Esophagus muscularis mucosa (tissue), 4 donors: ENCODE measurements around the gene TFAM. TPM values are rescaled to one million over a fixed set of nuclear protein-coding genes. Genes with fewer than 3 reads are reported as not detected.

Experiments used
- DNase-seq: peaks from one replicate; pipeline ENCODE4 v3.0.0-alpha.2; 2017; ENCODE audit errors: extremely low spot score
- H3K27ac ChIP-seq, 4 donors: fragments of 200-600 bp; sonication (generic); replicated peaks in 1 of 4; 1 replicate in 3 of 4; 2 replicates in 1 of 4; pipeline ENCODE4 v1.5.1; 2016 to 2019; ENCODE audit warnings: mild to moderate bottlenecking in 1 of 4
- H3K27me3 ChIP-seq, 4 donors: fragments of 200-600 bp; sonication (generic); one replicate each; pipeline versions ENCODE4 v1.5.1 to v1.6.0; 2016 to 2019
- H3K36me3 ChIP-seq, 4 donors: fragments of 200-600 bp; sonication (generic); one replicate each; pipeline ENCODE4 v1.5.1; 2016 to 2019
- H3K4me1 ChIP-seq, 4 donors: fragments of 200-600 bp; sonication (generic); one replicate each; pipeline ENCODE4 v1.5.1; 2016 to 2019
- H3K4me3 ChIP-seq, 4 donors: fragments of 200-600 bp; sonication (generic); 1 replicate in 2 of 4; 2 replicates in 2 of 4; pipeline ENCODE4 v1.5.1; 2016 to 2019; ENCODE audit warnings: mild to moderate bottlenecking in 4 of 4, moderate library complexity in 1 of 4
- H3K9me3 ChIP-seq, 4 donors: fragments of 200-600 bp; sonication (generic); 1 replicate in 3 of 4; 2 replicates in 1 of 4; pipeline ENCODE4 v1.5.1; 2016 to 2019
- EP300 ChIP-seq: sonication (generic); formaldehyde crosslinking; IDR thresholded peaks from one replicate; pipeline ENCODE4 v1.6.1; 2017; ENCODE audit warnings: antibody characterized with exemption
- POLR2A ChIP-seq: fragments of 450-650 bp; IDR thresholded peaks from one replicate; pipeline ENCODE4 v1.6.1; 2017; ENCODE audit warnings: antibody characterized with exemption, moderate library complexity, mild to moderate bottlenecking, low read depth
- POLR2AphosphoS5 ChIP-seq, 2 donors: sonication (generic); formaldehyde crosslinking; IDR thresholded peaks; one replicate each; pipeline ENCODE4 v1.6.1; 2017; ENCODE audit warnings: antibody characterized with exemption in 2 of 2
- WGBS: methylation state at CpG from one replicate; pipeline ENCODE4 v1.1.5; 2018; 5-methylcytosine and 5-hydroxymethylcytosine counted together
- intact Hi-C: fragments of 100-400 bp; cut with DNase I; formaldehyde crosslinking; loops from one replicate; pipeline ENCODE4 v1.15.1; 2023
- total RNA-seq, 4 donors: library from RNA; depleted of rRNA; stranded (reverse); fragments of >200 nt; gene quantifications; one replicate each; pipeline versions ENCODE4 v1.1.0 to v1.2.1, GENCODE V29; 2016
- TF ChIP-seq, protein P1 (sequence below), 3 experiments: fragments of 200-600 bp in 2 of 3; fragments of 450-650 bp in 1 of 3; sonication (generic) in 2 of 3; IDR thresholded peaks; one replicate each; pipeline ENCODE4 v1.5.1; 2017 to 2019; ENCODE audit warnings: antibody characterized with exemption in 3 of 3, mild to moderate bottlenecking in 2 of 3, moderate library complexity in 1 of 3

Gene TFAM
- total RNA-seq, 4 donors from 2014 or later = 15.4 to 24.3 (median 19.5) TPM

- 71% methylated on average over 2 of the region's 2 CpGs for WGBS
- peaks cover 16 to 32% (median 25%) of the 10 kb centered on the region in 4 donors for H3K4me1 ChIP-seq
- no peak overlapping the region for H3K27ac ChIP-seq
- H3K9me3 ChIP-seq = no peaks in the 10 kb centered on the region
- no peak overlapping the region for H3K4me3 ChIP-seq
- DNase-seq = no peak
- TF ChIP-seq POLR2AphosphoS5 (IDR thresholded peaks at IDR 0.05) (no peak), EP300 (no peak), POLR2A (no peak)
- TF ChIP-seq, protein P1, sequence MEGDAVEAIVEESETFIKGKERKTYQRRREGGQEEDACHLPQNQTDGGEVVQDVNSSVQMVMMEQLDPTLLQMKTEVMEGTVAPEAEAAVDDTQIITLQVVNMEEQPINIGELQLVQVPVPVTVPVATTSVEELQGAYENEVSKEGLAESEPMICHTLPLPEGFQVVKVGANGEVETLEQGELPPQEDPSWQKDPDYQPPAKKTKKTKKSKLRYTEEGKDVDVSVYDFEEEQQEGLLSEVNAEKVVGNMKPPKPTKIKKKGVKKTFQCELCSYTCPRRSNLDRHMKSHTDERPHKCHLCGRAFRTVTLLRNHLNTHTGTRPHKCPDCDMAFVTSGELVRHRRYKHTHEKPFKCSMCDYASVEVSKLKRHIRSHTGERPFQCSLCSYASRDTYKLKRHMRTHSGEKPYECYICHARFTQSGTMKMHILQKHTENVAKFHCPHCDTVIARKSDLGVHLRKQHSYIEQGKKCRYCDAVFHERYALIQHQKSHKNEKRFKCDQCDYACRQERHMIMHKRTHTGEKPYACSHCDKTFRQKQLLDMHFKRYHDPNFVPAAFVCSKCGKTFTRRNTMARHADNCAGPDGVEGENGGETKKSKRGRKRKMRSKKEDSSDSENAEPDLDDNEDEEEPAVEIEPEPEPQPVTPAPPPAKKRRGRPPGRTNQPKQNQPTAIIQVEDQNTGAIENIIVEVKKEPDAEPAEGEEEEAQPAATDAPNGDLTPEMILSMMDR (IDR thresholded peaks at IDR 0.05) = no peak
- H3K27me3 ChIP-seq = no peaks in the 10 kb centered on the region
- no peaks in the 10 kb centered on the region for H3K36me3 ChIP-seq
- intact Hi-C loops = no loop called here
These were observed 32.1 kb upstream of the TFAM start for GRCh38 chr10:58352956-58353610.

- Histone ChIP-seq H3K36me3 (peaks cover 0 to 2% (median 0%) of the 10 kb centered on the region in 4 donors), H3K4me1 (peaks cover 13 to 37% (median 33%) of the 10 kb centered on the region in 4 donors), H3K27ac (no peak overlapping the region), H3K9me3 (no peaks in the 10 kb centered on the region), H3K4me3 (no peak overlapping the region), H3K27me3 (no peaks in the 10 kb centered on the region)
- WGBS = 52% methylated on average over 2 of the region's 2 CpGs
- no peak for DNase-seq
- TF ChIP-seq POLR2A (no peak), POLR2AphosphoS5 (IDR thresholded peaks at IDR 0.05) (no peak), EP300 (no peak)
- TF ChIP-seq, protein P1 (IDR thresholded peaks at IDR 0.05) = no peak
- intact Hi-C loops = no loop called here
These were observed 28.5 kb upstream of the TFAM start for GRCh38 chr10:58356756-58357155.

DNA sequence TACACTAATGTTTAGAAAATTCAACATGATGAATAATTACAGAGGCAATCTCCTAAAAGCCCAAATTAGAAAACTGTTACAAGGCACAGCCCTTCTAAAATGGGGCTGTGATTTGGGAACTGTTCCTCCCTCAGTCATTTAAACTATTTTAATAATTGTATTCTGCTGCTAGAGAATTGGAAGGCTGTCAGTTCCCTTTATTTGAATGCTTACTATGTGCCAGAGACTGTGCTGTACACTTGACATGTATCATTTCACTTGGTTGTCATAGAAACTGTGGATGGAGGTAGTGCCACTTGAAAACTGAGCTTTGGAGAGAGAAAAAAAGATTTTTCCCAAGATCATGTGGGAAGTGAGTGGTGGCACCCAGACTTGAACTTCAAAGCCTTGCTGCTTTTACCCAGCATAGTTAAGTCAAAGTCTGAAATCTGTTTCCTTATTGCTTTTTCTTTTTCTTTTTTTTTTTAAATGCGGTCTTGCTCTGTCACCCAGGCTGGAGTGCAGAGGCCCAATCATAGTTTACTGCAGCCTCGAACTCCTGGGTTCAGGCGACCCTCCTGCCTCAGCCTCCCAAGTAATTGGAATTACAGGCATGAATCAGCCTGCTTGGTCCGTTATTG lies 26.8 kb upstream of the TFAM start:
- no peak overlapping the region for H3K27ac ChIP-seq
- no peak for DNase-seq
- TF ChIP-seq POLR2A (no peak), POLR2AphosphoS5 (IDR thresholded peaks at IDR 0.05) (no peak), EP300 (no peak)
- TF ChIP-seq, protein P1 (IDR thresholded peaks at IDR 0.05) = no peak
- H3K27me3 ChIP-seq = no peaks in the 10 kb centered on the region
- peaks cover 0 to 6% (median 0%) of the 10 kb centered on the region in 4 donors for H3K36me3 ChIP-seq
- H3K4me3 ChIP-seq = no peak overlapping the region
- WGBS = 88% methylated on average over 4 of the region's 4 CpGs
- H3K9me3 ChIP-seq = no peaks in the 10 kb centered on the region
- intact Hi-C loops = no loop called here
- peaks cover 16 to 32% (median 28%) of the 10 kb centered on the region in 4 donors for H3K4me1 ChIP-seq

DNA sequence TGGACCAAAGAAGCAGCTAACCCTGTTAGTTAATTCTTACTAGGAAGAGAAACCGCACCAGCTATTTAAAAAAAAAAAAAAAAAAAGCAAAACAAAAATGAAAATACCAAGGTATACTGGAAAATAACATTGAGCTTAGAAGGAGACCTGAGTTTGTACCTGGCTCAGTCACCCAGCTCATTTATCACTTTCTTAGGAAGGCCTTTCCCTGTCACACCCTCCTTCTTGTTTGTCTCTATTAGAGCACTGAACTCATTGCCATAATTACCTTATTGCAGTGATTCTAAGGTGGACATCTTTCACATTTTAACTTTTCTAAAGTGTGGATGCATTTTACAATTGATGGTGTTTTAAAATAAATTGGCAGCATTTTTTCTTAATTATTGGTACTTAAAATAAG lies 26.3 kb upstream of the TFAM start:
- intact Hi-C loops = no loop called here
- TF ChIP-seq POLR2AphosphoS5 (IDR thresholded peaks at IDR 0.05) (no peak), EP300 (no peak), POLR2A (no peak)
- TF ChIP-seq, protein P1 (IDR thresholded peaks at IDR 0.05) = no peak
- no peak overlapping the region for H3K27ac ChIP-seq
- no peaks in the 10 kb centered on the region for H3K9me3 ChIP-seq
- H3K4me3 ChIP-seq = no peak overlapping the region
- no peak for DNase-seq
- peaks cover 0 to 8% (median 0%) of the 10 kb centered on the region in 4 donors for H3K36me3 ChIP-seq
- H3K27me3 ChIP-seq = no peaks in the 10 kb centered on the region
- 85% methylated on average over 1 of the region's 1 CpG for WGBS
- H3K4me1 ChIP-seq = peaks cover 15 to 31% (median 27%) of the 10 kb centered on the region in 4 donors
